AG04449 (cell line): Measurements from ENCODE around the gene MAP1LC3B2.

Source experiments
- CTCF ChIA-PET: fragments of 350-600 bp; formaldehyde crosslinking; extraction: SDS; loops from one replicate; lab custom pipeline; 2021; ENCODE audit warnings: antibody characterized with exemption; lab: Yijun Ruan, JAX
- POLR2A ChIA-PET: fragments of 400-600, 350-600 bp; formaldehyde crosslinking; extraction: SDS; loops from one replicate; lab custom pipeline; 2020; ENCODE audit warnings: antibody characterized with exemption, inconsistent platforms; lab: Yijun Ruan, JAX
- DNase-seq: peaks from one replicate; pipeline ENCODE4 v3.0.0-alpha.2; 2010; ENCODE audit warnings: low read depth, low spot score
- H3K4me3 ChIP-seq: 2 replicates; pipeline ENCODE4 v1.5.1; 2011; ENCODE audit warnings: low read depth, mild to moderate bottlenecking, control low read depth, low read length
- TF ChIP-seq, protein P1 (sequence below): IDR thresholded peaks from one replicate; pipeline ENCODE4 v1.5.1; 2011; ENCODE audit warnings: mild to moderate bottlenecking, moderate library complexity, low read length, control low read depth, inconsistent platforms; ENCODE audit not compliant: insufficient read depth; ENCODE audit errors: missing control alignments

MAP1LC3B2 gene

DNA sequence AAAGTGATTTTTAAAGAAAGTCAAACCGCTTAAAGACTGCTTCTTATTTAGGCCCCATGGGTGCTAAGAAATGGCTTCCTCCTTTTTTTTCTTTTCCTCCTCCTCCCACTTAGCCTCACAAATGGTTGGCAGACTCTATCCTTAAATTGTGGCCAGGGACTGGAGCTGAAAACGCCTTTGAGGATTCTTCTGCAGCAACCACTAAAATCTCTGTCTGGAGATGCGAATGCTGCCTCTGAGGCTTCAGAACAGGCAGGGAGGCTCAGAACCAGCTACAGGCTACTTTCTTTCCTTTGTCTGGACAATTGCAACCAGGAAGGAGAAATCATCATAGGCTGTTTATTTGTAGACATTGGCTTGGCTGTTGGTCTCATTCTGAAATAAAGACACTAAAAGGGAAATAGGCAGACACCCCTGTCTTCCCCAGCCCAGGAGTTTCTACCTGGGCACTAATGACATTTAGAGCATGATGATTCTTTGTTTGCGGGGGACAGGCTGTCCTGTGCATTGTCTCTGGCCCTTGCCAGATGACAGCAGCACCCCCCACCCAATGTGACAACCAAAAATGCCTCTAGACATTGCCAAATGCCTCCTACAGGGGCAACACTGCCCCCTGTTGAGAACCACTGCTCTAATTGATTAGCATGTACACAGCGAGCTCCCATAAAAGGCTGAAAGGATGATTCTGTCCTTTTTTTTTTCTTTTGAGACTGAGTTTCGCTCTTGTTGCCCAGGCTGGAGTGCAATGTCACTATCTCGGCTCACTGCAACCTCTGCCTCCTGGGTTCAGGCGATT, 50.3 kb downstream of the MAP1LC3B2 start:
- POLR2A ChIA-PET, result no interaction called here
- CTCF ChIA-PET, result interaction anchor here (0.6 to 5.6 kb wide), 7 partner anchors 9 to 615 kb away, joined by 3 to 37 read pairs (median 3); no protein-coding TSS in a partner anchor

DNA sequence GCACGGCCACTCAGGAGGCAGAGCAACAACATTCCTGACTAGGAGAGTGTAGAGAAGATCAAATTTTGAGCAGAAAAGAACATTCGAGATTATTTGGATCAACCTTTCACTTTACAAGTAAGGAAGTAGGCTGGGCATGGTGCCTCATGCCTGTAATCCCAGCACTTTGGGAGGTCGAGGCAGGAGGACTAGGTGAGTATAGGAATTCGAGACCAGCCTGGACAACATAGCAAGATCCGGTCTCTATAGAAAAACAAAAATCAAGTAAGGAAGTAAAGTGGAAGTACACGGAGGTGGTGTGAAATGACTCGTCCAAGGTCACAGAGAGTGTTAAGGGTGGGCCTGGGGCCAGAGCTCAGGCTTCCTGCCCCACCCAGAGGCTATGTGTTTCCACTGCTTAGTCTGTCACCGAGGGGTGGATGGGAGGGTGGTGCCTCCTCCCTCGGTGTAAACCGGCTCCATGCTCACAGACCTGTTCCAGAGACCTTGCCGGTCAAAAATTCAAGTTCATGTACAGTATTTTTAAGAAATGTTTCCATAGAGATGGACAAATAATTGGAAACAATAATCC, 51.9 kb downstream of the MAP1LC3B2 start:
- no peak overlapping the region for H3K4me3 ChIP-seq
- TF ChIP-seq, protein P1, sequence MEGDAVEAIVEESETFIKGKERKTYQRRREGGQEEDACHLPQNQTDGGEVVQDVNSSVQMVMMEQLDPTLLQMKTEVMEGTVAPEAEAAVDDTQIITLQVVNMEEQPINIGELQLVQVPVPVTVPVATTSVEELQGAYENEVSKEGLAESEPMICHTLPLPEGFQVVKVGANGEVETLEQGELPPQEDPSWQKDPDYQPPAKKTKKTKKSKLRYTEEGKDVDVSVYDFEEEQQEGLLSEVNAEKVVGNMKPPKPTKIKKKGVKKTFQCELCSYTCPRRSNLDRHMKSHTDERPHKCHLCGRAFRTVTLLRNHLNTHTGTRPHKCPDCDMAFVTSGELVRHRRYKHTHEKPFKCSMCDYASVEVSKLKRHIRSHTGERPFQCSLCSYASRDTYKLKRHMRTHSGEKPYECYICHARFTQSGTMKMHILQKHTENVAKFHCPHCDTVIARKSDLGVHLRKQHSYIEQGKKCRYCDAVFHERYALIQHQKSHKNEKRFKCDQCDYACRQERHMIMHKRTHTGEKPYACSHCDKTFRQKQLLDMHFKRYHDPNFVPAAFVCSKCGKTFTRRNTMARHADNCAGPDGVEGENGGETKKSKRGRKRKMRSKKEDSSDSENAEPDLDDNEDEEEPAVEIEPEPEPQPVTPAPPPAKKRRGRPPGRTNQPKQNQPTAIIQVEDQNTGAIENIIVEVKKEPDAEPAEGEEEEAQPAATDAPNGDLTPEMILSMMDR, result no peak
- CTCF ChIA-PET, result interaction anchor here (1.4 to 5.6 kb wide), 2 partner anchors 10 to 335 kb away, joined by 3 to 37 read pairs; no protein-coding TSS in a partner anchor
- DNase-seq, result no peak
- POLR2A ChIA-PET, result no interaction called here

More for the DNA sequence above, 50.3 kb downstream of the MAP1LC3B2 start:
- TF ChIP-seq, protein P1, result no peak
- DNase-seq, result no peak
- H3K4me3 ChIP-seq, result no peak overlapping the region

DNA sequence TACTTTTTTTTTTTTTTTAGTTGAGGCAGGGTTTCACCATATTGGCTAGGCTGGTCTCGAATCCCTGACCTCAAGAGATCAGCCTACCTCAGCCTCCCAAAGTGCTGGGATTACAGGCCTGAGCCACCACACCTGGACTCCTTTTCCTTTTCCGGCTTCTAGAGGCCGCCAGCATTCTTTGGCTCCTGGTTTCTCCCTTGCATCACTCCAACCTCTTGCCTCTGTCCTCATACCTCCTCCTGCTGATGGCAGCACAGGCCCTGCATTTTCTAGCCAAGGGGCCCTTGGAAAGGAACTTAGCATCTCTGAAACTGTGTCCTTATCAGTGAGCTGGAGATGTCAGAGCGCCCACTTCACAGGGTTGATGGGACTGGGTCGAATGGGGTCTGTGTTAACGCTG, 53.3 kb downstream of the MAP1LC3B2 start:
- H3K4me3 ChIP-seq, result no peak overlapping the region
- no peak for DNase-seq
- ChIA-PET POLR2A (no interaction called here), CTCF (interaction anchor here (5.6 kb wide), 1 partner anchor 12 kb away, joined by 37 read pairs; no protein-coding TSS in a partner anchor)
- TF ChIP-seq, protein P1, result no peak

DNA sequence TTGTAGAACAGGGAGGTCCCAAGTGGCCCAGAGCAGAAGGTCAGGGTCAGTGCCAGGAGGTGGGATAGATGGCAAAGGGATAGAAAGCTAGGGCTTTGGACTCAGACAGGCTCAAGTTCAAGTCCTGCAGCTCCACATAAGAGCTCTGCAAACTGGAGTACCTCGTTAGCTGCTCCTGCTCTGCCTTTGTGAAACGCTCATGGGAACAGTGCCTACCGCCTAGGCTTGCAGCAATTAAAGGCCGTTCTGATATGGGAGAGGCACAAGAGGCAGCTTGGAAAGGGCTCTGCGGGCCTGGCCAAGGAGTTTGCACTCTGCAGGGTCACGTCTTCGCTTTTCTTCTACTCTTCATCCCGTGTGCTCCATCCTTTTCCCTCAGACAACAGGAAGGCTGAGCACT, 54.1 kb downstream of the MAP1LC3B2 start:
- DNase-seq, result no peak
- no peak overlapping the region for H3K4me3 ChIP-seq
- CTCF ChIA-PET, result interaction anchor here (2.1 to 5.6 kb wide), 2 partner anchors 13 to 615 kb away, joined by 5 to 37 read pairs; no protein-coding TSS in a partner anchor
- POLR2A ChIA-PET, result no interaction called here
- TF ChIP-seq, protein P1, result no peak

DNA sequence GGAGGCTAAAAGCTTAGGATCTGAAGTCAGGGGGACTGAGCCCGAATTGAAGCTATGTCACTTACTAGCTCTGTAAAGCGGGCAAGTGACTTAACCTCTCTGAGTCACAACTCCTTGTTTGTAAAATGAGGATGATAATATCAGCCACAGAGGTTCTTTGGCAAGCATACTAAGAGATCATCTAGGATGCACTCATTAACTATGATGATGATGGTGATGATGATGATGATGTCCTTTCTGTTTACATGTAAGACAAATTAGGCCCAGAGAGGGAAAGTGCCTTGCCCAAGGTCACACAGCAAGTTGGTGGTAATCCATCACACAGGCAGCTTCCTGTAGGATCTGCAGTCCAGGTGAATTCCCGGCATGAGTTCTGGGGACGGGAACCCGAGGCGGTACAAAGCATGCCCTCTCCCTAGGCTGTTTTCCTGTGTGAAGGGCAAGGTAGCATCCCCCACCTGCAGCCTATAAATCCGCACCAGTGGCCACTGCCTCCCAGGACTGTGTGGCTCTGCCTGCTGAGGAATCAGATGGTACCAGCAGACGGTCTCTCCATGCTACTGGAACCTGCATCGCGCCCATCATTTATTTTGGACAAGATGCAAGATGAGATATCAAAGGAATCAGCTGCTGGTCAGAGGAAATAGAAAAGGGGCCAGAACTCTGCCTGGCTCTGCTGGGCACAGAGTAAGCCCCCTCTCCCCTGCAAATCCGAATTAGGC, 55.2 kb downstream of the MAP1LC3B2 start:
- CTCF ChIA-PET, result interaction anchor here (0.8 to 5.6 kb wide), 3 partner anchors 14 to 616 kb away, joined by 3 to 37 read pairs (median 5); no protein-coding TSS in a partner anchor
- DNase-seq, result no peak
- H3K4me3 ChIP-seq, result no peak overlapping the region
- TF ChIP-seq, protein P1, result no peak
- POLR2A ChIA-PET, result no interaction called here
